HG03139 (cell line): ENCODE measurements around the gene SLC12A4.

ENCODE experiments used
- ATAC-seq: cut with Tn5 transposase; IDR thresholded peaks from one replicate; pipeline ENCODE4 v1.9.1; 2021; ENCODE audit not compliant: unreplicated experiment

SLC12A4 gene

DNA sequence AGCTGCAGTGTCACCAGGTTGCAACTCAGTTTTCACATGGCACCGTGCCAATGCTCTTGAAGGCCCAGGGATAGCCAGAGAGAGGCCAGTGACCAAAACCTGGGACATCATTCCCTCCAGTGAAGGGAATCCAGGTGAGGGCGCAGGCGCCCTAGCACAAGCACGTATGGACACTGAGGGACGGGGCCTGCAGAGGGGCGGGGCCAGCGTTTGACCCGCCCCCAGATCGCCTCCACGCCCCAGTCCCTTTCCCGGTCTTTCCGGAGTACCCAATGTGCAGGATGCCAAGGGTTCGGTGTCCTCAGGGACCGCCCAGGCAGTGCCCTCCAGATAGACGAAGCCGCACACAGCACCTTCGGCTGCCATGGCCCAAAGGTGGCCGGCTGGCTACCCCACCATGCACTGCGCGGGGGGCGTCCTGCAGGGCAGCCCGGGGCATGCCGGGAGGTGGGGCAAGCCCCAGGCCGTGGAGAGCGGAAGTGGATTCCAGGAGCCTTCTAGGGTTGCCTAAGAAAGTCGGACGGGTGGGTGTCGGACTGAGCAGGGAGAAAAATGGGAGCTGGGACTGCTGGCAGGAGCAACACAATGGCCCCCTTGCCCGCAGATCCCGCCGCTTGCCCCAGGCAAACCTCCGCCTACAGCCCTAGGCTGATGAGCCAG is 4.6 kb downstream of the SLC12A4 start:
- no peak for ATAC-seq

DNA sequence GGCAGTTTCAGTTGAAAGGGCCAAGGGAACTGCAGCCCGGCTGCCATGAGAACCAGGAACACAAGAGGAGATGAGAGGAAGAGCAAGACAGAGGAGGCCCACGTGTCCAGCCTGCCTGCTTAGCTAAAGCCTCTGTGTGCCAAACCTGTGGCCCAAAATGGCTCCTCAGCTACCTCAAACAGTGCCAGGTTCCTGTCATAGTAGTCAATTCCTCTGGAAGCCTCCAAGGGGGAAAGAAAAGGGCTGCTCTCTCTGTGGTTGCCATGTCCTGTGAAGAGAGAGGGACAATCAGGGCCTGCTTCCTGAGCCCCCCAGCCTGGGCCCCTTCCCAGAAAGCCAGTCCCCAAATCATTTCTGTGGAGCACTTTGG is 5.2 kb downstream of the SLC12A4 start:
- ATAC-seq = no peak

DNA sequence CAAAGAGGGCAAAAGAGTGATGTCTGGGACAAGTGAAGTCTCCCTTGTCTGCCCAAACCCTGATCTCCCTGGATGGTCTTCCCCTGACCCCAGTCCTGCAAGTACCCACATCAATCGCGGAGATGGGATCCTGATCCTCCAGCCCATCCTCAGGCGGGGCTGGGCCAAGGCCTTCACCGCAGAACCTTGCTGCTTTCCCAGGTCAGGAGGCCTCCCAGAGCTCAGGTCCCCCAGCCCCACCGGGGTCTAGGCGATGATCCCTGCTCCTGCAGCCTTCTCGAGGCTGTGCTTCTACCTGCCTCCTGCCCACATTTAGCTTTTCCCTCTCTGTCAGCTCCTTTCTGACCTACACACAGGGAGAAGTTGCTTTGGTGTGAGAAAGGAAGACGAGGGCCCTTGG is 6.3 kb downstream of the SLC12A4 start:
- ATAC-seq = no peak

DNA sequence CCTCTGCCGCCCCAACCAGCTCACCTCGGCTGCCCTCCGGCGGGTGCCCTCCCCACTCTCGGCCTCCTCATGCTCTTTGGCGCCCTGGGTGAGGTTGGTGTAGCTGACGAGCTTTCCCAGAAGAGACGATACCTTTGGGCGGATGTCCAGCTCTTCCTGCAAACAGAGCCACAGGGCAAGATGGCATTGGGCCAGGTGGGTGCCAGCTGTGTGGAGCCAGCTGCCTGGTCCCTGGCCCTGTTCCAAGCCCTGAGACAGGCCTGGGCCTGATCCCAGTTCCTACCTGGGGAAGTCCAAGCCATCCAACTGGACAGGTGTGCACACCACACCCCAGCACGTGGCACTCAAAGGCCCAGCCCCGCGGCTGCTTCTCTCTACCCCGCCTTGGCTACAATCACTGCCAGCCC is 6.9 kb downstream of the SLC12A4 start:
- ATAC-seq = no peak

DNA sequence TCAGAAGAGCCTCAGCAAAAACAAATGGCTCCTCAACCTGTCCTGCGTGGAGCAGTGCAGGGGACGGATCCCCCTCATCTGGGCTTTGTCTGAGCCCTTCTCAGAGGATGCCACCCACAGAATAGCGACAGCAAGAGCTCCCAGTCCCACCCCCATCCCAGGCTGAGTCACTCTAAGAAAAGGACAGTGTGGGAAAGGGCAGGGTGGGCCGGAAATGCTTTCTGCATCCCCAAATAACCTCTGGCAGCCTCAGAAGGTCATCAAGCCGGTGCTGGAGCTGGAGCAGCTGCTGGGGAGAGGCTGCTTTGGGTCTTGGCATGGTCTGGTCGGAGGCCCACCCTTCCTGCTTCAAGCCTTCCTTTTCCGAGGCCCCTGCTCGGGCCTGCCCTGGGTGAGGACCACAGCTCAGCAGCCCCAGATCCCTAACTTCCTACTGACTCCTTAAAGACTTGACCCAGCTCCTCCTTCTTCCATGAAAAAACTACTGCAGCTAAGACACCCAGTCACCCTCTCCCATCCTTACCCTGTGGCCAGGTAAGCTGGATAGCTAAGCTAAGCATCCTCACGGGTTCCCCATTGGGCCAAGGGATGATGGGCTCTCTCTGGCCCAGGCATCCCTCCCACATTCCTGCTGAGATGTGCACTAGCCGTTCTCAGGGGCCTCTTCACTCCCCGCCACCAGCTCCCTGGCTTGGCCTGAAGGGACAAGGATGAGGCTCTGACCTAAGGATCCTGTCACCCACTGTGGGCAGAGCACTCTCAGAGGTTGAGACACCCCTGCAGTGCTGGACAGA is 8.7 kb downstream of the SLC12A4 start:
- ATAC-seq = no peak

DNA sequence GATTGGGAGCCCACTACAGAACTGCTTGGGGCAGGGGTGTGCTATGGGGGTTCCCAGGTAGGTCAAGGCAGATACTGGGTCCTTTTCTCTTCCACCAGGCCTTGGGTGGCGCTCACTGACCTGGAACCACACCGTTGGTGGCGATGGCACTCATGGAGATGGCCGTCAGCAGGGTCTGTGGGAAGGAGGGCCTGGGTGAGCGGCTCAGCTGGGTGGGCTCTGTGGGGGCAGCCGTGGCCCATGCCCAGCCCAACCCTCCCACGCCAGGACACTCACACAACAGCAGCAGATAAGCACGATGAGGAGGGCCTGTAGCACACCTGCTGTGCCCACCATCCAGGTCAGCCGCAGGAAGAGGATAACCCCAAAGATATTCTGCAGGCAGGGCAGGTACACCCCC is 10.8 kb downstream of the SLC12A4 start:
- ATAC-seq = no peak

DNA sequence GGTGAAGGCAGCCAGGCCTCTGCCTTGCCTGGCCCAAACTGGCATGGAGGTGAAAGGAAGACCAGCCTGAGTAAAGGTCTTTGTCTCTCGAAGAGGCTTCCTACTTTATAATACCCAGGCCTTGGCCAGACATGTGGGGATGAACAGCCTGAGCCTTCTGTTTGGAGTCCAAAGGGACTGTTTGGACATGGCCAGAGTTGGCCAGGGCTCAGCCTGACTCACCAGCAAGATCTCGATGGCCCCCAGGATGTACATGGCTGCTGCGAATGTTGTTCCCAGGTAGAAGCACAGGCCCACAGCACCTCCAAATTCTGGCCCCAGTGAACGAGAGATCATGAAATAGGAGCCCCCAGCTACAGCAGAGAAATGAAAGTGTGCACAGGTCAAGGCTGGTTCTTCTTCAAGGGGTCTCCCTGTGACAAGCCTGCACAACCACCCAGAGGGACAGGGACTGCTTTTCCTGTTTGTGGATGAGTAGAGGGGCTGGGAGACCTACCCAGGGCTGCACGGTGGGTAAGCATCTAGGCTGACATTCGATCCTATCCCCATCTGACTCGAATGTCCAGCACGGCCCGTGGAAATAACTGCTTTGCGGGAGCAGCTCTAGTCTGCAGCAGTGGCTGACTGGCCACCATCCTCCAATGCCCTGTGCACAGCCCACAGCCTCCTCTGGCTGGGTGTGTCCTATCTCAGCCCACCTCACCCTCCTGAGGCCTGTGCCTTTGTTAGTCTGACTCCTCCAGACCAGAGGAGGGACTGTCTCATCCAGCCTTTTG is 13.8 kb downstream of the SLC12A4 start:
- no peak for ATAC-seq

DNA sequence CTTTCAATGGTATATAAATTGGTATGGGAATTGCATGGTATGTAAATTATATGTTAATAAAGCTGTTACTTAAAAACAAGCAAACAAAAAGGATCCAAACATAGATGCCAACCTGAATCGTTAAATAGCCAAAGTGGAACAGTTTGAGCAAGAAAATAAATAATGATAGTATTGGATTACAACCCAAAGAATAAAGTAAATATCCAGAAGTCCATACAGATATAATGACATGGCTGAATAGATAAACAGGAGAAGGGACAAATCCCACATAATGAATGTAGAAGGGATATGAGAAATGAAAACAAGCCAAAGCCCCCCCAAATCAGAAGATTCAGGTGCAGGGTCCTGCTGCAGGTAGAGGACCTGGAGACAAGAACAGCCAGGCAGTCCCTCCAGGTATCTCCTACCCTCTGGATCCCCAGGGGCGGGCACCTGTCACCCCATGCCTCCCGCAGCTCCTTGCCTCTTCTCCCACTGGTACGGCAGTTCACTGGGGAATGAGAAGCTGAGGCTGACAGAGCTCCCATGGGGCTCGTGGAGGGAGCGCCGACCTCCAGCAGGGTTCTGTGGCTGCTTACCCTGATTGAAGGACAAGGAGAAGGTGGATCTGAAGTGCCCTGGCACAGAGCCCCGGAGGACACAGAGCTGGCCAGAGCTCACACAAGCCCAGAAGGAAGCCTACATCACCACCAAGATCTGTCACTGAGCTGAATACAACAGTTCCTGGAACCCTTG is 14.6 kb downstream of the SLC12A4 start:
- no peak for ATAC-seq

DNA sequence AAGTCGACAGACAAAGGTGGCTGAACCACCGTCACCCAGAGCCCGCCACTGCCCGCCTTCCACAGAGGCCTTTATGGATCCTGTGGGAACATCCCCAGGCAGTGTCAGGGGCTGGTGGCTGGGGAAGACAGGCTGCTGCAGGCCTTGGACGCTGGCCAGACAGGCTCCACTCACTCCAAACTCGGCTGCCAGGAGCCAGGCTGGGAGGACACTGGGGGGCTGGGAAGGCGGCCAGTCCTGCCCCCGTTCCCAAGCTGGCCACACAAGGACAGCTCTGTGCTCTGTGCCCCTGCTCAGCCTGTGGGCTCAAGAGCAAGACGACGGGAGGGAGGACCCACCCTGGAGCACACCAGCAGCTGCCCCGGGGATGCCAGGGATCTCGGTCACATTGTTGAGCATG is 17.0 kb downstream of the SLC12A4 start:
- ATAC-seq = no peak

DNA sequence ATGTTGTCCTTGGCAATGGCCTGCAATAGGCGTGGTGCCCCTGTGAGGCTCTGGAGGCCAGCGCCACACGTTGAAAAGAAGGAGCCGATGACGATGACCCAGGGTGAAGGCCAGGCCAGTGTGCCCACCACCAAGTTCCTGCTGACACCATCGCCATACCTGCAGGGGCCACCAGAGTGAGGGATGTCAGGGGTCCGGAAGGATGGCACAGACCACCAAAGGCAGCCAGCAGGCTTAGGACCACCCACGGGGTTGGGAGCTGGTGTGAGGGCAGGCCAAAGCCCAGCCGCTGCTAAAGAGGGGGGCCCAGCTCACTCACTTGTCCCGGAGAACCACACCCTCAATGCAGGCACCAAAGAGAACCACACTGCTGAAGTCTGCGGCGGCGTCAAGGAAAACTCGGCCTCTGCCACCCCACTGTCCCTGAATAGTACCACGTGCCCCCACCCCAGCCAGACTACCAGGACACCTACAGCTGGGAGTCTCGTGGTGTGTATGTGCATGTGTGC is 18.0 kb downstream of the SLC12A4 start:
- no peak for ATAC-seq

DNA sequence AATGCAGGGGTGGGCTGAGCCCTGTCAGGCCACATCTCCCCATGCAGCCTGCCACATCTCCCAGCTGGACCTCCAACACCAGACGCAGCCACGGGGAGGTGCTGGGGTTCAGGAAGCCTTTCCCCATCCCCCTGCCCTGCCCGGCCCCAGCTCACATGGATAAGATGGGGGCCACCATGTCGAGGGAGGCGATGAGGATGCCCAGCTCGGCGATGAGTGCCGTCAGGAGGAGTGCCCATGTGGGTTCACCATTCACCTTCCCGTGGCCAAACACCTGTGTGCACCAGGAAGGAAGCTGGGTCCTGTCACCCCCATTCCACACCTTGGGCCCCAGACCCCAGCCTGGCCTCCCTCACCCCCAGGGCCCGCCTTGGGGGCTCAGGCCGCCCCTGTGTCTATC is 18.8 kb downstream of the SLC12A4 start:
- no peak for ATAC-seq

DNA sequence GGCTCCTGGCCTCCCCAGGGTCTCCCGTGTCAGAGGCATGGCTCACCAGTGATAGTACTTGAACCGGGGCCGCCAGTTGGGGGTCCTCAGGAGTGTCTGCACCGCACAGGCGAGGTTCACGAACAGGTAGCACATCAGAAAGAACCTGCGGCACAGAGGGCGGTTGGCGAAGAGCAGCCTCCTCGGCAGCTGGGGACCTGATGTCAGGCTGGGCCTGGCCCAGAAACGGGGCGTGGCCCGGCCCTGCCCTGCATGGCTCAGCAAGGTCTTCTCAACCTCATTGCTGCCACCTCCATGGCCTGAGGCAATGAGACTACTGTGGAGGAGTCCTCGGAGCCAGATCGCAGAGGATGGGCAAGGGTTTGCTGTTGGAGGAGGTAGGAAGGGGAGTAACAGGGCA is 20.4 kb downstream of the SLC12A4 start:
- no peak for ATAC-seq

DNA sequence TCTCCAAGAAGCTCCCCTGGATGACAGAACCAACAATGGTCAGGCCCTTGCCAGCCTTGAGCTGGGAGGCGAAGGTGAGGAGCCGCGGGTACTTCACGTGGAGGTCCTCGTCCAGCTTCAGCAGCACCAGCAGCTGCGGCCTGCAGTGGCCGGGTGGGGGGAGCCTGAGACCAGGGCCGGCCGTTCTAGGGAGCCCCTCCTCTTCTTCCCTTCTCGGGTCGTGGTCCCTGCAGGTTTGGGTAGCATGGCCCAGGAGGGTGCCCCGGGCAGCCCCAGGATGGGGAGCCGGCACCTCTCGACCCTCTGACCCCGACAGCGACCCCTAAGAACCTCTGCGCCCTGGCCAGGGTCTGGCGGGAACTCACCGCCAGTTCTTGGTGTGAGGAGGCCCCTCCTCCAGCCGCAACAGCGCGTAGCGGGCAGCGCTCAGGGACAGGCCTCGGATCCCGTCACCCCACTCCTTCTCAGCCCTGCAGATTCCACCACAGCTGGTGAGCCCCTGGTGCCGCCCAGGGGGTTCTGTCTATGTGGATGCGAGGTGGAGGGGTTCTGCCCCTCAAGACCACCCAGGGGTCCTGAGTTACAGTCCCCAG is 21.4 kb downstream of the SLC12A4 start:
- no peak for ATAC-seq

DNA sequence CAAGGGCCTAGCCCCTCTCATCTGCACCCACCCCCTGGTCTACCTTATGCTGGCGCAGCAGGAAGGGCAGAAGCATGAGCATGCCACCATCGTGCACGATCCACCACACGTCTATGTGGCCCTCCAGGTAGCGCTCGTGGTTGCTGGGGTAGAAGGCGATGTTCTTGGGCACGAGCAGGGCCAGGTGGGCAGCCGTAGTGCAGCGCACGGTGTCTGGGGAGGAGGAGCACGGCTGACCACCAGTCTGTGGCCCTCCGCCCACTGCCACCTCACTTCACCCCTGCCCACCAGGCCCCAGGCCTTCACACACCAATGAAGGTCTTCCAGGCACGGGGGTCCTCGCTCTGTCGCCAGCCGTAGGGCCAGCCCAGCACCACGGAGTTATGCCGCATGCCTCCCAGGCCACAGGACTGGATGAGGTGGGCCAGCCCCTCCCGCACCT is 22.3 kb downstream of the SLC12A4 start:
- ATAC-seq = no peak

DNA sequence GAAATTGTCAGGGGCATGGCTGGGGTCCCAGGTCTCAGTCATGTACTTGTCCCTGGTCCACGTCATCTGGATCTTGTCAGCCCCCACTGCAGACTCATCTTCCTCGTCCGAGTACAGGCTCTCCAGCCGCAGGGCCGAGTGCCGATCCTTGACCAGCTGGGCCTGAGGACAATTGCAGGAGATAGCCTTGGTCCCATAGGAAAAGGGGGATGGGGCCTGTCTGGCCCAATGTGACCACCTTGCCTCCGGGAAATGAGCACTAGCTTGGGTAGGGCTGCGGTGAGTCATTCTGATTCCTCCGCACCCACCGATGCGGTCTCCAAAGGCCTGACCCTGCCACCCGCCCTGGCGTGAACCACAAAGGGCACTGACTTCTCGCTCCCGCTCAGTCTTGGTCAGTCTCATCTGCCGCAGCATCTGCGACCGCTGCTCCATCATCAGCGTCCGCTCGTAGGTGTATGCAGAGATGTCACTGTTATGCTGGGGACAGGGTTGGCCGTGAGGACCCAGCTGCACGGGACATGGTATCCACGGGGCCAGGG is 23.0 kb downstream of the SLC12A4 start:
- no peak for ATAC-seq

DNA sequence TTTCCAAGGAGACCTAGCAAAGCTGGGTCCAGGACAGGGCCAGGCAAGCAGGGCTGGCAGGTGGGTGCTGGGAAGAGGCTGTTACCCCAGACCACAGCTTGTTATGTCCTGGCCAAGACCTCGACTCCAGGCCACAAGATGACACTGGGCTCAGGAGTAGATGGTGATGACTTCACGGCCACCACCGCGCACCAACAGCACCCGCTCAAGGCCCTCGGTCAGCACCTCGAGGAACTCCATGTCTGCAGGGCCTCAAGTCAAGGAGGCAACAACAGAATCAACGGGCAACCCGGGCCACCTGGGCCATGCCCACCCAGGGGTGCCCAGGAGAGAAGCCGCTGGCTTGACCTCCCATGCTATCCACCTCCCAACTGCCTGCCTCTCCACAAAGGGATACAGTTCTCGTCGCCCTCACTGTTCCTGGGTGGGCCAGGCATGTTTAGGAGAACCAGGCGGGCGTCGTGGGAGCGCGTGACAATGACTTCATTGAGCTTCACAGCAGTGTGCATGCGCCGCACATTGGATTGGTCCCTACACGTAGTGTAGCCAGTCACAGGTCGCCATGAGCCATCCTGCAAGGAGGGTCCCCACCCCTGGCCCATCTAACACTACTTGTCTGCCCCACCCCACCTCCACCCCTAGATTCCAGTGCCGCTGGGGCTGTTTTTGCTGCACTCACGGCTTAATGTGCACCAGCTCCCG is 23.6 kb downstream of the SLC12A4 start:
- no peak for ATAC-seq

DNA sequence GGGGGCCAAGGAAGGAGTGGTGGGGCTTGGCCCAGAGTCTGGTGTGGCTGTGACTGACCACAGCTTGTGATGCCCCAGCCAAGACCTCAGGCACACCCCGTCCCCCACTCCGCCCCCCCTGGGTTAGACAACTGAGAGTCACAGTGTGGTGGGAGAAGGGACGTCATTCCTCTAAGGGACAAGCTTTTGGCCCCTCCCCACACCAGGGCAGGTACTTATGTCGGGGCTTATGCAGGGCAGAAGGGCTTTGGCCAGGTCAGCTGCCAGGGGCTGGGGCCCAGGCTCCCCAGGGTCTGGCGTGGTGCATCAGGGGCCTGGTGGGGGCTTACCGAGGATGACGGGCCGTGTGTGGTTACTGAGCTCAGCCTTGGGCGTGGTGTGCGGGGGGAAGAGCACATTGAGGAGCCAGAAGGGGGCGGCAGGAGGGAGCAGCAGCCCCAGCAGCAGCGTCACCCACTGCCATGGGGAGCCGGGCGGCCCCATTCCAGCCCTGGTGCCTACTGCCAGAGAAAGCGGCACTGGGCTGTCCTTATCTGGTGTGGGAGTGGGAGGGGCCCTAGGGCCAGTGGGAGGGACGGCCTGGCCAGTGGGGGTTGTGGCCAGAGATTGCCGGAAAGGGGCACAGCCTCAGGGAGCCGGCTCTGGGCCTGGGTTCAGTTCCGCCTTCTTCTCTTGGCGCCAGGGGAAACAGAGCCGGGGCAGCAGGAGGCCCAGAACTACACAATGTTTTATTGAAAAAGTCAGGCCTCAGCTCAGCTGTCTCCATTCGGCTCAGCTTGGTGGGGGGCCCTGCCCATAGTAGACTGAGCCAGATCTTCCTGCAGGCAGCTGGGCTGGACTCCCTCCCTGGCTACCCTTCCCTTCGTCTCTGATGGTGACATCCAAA is 24.6 kb downstream of the SLC12A4 start, which contains the start of gene LCAT:
TSS of gene LCAT (minus strand) at position 502 of the 886 bp plus-strand sequence. CDS start at position 483, 19 bp downstream.
- no peak for ATAC-seq

DNA sequence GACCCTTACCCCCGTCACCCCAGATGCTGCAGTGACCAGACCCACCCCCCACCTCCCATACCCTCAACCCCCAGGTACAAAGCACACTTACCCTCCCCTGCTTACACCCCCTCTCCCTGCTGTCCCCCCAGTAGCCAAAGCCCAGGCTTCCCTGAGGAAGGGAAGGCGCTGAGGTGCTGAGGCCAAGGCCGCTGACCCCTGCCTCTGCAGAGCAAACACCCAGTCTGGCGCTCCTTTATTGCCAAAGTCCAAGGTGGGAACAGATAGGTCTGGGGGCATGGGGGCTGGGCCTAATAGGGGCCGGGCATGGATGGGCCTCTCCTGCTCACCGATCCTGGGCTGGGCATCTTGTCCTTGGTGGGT is 25.2 kb downstream of the SLC12A4 start:
- no peak for ATAC-seq
